ENCODE data around the gene BTBD3.

BTBD3 gene

GRCh38 chr20:11966186-11966585 is 48.5 kb downstream of the BTBD3 start:
- no peaks in the 10 kb centered on the region for H3K9me3 ChIP-seq (replicated peaks in 1 of 11)
- no peak overlapping the region for H3K4me2 ChIP-seq
- no peak overlapping the region for H3K9ac ChIP-seq
- 0 out of 20 replicates have a peak, but pooled peaks cover 0 to 3% (median 0%) of the 10 kb centered on the region in 10 experiments for H3K4me1 ChIP-seq
- no peaks in the 10 kb centered on the region for H3K36me3 ChIP-seq
- TF ChIP-seq Cebpa-rat (IDR thresholded peaks at IDR 0.05) = no peak
- no peaks in the 10 kb centered on the region for H3K27me3 ChIP-seq
- H3K4me3 ChIP-seq = no peak overlapping the region
- H3K27ac ChIP-seq = no peak overlapping the region
- H4K20me1 ChIP-seq = no peaks in the 10 kb centered on the region

GRCh38 chr20:11970243-11970836 is 52.6 kb downstream of the BTBD3 start:
- H3K9me3 ChIP-seq (replicated peaks in 1 of 11) = no peaks in the 10 kb centered on the region
- no peaks in the 10 kb centered on the region for H3K36me3 ChIP-seq
- H4K20me1 ChIP-seq = no peaks in the 10 kb centered on the region
- H3K4me3 ChIP-seq = no peak overlapping the region
- H3K27ac ChIP-seq = no peak overlapping the region
- TF ChIP-seq Cebpa-rat (IDR thresholded peaks at IDR 0.05) = no peak
- H3K27me3 ChIP-seq = no peaks in the 10 kb centered on the region
- H3K4me1 ChIP-seq = 0 out of 20 replicates have a peak, but pooled peaks cover 0 to 3% (median 0%) of the 10 kb centered on the region in 10 experiments
- H3K9ac ChIP-seq = no peak overlapping the region
- H3K4me2 ChIP-seq = no peak overlapping the region

GRCh38 chr20:11972478-11972877 is 54.8 kb downstream of the BTBD3 start:
- Histone ChIP-seq H4K20me1 (no peaks in the 10 kb centered on the region), H3K27ac (no peak overlapping the region), H3K36me3 (no peaks in the 10 kb centered on the region), H3K9ac (no peak overlapping the region), H3K9me3 (replicated peaks in 1 of 11) (peaks cover 0 to 8% (median 0%) of the 10 kb centered on the region in 11 experiments; a peak in 3 of 22 replicates), H3K4me1 (no peaks in the 10 kb centered on the region), H3K4me3 (no peak overlapping the region), H3K27me3 (no peaks in the 10 kb centered on the region), H3K4me2 (no peak overlapping the region)
- TF ChIP-seq Cebpa-rat (IDR thresholded peaks at IDR 0.05) = no peak
